HG03039 (cell line): ENCODE measurements around the gene CDKL5.

Experiments
- ATAC-seq: cut with Tn5 transposase; IDR thresholded peaks from one replicate; pipeline ENCODE4 v1.9.1; 2021; ENCODE audit warnings: mild to moderate bottlenecking, moderate library complexity; ENCODE audit not compliant: unreplicated experiment

CDKL5 gene

DNA sequence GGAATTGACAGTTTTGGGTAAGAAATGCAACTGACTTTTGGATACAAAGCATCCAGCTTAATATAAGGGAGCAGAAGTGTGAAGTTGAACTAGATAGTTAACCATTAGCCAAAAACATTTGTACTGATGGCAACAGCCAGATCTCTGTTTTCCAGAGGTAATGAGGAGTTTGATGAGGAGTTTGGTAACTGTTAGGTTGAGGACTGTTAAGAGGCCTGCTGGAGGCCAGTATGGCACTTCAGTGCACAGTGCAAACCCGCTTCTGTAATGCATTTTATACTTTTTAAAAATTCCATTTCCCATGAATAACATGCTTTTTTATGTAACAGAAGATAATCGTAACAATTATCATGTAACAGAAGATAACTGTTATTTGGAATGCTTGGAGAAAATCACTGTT is 30.0 kb downstream of the CDKL5 start:
- ATAC-seq, result no peak

DNA sequence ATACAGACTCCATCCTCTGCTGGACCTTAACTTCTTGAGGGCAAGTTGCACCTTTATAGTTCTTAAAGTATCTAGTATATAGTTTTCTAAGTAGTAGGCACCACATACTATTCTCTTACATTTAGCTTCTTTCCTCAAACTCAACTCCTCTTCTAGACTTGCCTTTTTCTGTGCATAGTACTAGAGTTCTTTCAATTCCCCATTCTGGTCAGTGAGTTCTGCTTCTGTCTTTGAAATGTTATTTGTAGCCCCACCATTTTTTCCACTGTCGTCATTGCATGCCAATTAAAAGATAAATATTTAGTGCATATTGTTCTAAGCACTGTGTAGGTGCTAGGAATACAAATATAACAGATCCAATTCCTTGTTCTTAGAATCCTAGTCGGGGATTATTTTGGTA is 31.6 kb downstream of the CDKL5 start:
- ATAC-seq, result no peak

GRCh38 chrX:18461431-18461830 is 36.0 kb downstream of the CDKL5 start:
- no peak for ATAC-seq

- ATAC-seq, result no peak
Measured at GRCh38 chrX:18464499-18464898, 39.1 kb downstream of the CDKL5 start.

DNA sequence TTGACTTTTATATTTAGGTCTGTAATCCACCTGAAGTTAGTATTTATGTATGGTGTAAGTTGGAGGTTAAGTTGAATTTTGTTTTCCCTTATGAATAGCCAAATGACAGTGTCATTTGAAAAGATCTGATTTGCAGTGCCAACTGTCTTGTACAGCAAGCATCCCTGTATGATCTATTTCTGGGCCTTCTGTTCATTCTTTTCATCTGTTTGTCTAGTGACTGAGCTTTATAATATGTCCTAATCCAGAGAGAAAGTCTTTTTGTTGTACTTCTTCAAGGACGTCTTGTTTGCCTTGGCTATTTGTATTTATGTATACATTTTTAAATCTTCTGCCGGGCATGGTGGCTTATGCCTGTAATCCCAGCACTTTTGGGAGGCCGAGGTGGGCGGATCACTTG is 39.6 kb downstream of the CDKL5 start:
- no peak for ATAC-seq

GRCh38 chrX:18468599-18468998 is 43.2 kb downstream of the CDKL5 start:
- no peak for ATAC-seq

- ATAC-seq, result no peak
Measured at GRCh38 chrX:18471296-18471695, 45.9 kb downstream of the CDKL5 start.

DNA sequence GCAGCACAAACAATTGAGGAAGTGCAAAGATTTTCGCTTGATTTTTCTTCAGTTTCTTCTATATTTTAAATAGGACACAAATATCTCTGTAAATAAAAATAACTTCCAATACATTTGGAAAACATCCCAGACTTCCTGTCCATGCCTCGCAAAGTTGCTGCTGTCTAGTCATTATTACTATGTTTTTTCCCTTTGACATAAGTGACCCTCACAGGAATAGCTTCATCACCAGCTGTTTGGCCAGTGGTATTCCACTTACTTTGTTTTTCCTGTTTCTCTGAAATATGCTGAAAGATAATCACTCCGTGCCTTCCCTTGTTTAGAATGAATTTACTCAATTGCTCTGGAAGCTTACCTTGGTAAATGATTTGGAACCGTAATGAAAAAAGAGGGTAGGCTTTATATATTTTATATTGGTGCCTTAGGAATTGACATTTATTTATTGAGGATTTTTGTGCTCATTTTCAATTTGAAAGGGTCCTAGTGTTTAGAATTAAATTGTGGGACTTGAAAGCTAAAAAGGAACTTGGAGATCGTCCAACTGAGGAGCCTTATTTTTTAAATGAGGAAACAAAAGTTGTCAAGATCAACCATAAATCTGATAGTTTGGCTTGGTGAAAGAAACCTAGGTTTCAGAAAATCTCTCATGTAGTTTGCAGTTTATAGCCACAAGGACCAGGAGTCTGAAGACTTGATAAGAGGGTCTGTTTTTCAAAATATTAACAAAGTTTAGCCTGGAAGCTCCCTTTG is 65.6 kb downstream of the CDKL5 start:
- no peak for ATAC-seq

GRCh38 chrX:18491587-18492340 is 66.4 kb downstream of the CDKL5 start:
- no peak for ATAC-seq

GRCh38 chrX:18534949-18535348 is 109.5 kb downstream of the CDKL5 start:
- ATAC-seq, result no peak

DNA sequence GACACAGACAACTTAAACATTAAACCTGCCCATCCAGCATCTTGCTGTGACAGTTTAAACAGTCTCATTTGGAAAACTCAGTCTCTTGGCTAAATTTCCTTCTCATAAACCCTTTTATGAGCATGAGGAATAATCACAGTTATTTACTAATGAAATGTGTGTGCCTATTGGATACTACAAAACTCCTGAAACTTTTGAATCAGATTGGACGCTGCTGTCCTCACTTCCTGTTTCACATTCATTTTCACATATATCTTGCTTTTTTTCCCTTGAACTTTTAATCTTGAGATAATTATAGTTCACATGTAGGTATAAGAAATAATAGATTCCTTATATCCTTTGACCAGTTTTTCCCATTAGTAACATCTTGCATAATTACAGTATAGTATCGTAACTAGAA is 111.7 kb downstream of the CDKL5 start:
- ATAC-seq, result no peak

GRCh38 chrX:18537524-18537923 is 112.1 kb downstream of the CDKL5 start:
- no peak for ATAC-seq

DNA sequence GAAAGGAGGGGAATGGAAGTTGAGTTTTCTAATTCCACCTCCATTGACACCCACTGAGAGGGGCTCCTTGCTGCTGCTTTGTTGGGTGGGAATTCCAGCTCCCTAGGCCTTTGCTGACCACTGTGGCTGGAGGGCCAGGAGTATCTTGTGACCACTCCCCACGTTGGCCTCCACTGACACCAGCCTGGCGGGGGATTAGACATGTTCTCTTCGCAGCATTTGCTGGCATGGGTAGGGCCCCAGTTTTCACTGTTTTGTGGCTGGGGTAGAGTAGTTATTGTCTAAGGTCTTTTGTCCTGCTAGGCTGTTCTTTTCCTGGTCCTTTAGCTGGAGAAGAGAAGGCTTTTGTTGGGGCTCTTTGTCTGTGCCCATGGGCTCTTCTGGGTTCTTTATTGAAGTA is 116.7 kb downstream of the CDKL5 start:
- no peak for ATAC-seq

DNA sequence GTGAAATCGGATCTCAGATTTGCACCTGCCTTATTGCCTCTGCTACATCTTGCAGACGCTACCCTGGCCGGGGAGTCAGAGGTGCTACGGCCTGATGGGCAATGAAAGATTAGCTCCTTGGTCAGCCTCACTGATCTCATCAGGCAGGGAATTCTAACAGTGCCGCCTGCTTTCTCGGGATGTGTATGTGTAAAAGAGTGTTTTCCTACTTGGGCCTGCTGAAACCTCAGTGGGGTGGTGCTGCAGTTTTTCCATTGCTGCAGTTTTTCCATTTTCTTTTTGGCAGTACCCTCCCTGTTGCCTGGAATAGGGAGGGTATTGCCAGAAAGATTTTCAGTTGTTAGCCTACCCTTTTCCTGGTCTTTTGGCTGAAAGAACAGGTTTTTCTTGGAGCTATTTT is 117.5 kb downstream of the CDKL5 start:
- ATAC-seq, result no peak

- ATAC-seq, result no peak
Measured at GRCh38 chrX:18543738-18544137, 118.3 kb downstream of the CDKL5 start.

DNA sequence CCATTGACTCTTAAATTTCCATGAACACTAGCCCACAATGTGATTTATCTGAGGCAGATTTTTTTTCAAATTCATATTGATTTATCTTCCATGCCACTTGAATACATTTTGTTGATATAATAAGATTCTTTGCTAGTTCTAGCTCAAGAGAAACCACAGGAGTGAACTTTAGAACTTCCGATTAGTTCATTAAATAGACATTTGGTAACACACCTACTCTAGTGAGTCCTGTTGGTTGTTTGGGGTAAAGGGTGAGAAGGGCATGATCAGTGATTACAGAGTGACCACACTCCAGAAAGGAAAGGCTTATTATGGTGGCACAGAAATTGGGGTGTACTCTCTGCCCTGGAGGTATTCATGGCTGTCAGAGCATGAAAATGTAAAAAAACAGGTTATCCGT is 120.4 kb downstream of the CDKL5 start:
- no peak for ATAC-seq

GRCh38 chrX:18548996-18549395 is 123.6 kb downstream of the CDKL5 start:
- ATAC-seq, result no peak

GRCh38 chrX:18549643-18550042 is 124.2 kb downstream of the CDKL5 start:
- no peak for ATAC-seq

DNA sequence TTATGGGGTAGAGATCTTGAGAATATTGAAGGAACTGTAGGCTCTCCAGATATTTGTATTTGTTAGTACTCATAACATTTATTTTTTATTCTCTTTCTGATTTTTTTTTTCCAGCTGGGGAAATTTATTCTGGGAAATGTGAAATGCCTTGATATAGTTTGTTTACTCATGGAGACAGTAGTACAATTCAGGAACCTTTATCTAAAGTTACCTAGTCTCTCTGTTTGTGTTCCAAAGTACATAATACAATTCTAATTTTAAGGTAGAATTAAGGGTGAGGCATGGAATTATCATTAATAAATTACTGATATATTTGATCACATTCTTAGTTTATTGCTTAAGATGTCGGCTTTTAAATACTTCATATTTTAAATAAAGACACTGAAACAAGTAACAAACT is 132.5 kb downstream of the CDKL5 start:
- no peak for ATAC-seq

- ATAC-seq, result no peak
Measured at GRCh38 chrX:18558799-18559198, 133.4 kb downstream of the CDKL5 start.

DNA sequence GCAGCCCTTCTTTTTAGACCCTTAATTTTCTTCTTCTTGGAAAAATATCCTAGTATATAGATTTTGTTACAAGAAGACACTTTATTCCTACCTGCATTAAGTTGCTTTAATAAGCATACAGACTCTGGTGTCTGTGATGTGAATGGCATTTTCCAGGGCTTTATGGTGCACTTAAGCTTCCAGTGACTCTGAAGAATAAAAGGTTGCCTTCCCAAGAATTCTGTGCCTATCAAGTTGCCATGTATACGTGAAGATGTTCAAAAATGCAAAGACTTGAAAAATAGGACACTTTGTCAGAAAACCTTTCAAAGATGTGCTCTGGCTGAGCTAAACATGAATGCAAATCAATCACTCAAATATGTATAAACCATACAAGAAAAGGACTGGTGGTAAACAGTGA is 135.6 kb downstream of the CDKL5 start:
- ATAC-seq, result no peak

GRCh38 chrX:18565727-18566126 is 140.3 kb downstream of the CDKL5 start:
- ATAC-seq, result no peak

DNA sequence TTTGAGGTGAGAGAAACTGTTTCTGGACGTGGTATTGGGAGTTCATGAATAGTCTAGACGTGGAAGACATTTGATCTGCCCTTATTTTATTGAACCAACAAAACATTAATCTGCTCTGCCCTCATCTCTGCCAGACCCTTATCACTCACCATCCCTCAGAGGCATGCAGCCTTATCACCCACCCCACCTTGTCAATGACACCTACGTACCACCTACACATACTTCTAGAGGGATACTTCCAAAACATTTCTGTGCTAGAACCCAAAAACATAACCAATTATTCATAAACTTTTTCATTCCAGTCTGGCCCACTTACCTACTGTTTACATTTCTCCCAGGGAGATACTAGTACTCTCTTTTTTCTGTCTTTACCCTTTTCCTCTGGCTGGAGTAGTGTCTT is 141.3 kb downstream of the CDKL5 start:
- ATAC-seq, result no peak
